Stimulated activated CD4-positive, alpha-beta T cell treated with anti-CD3 and anti-CD28 coated beads, Interleukin-2, amount 100 ng/mL, for 24 hours (primary cell): ENCODE measurements around the gene RIC8A.
"Not testable (repeated sequence)": the region's sequence is repeated elsewhere in the genome, so short reads cannot be mapped to it uniquely, and the experiment has no call there.

Experiments used
- DNase-seq, 2 donors: peaks; one replicate each; pipeline ENCODE4 v3.0.0-alpha.2; 2020

RIC8A gene

GRCh38 chr11:220641-221215 lies 13.2 kb downstream of the RIC8A start:
- DNase-seq: not testable (repeated sequence)

GRCh38 chr11:221539-221938 lies 14.0 kb downstream of the RIC8A start:
- no peak for DNase-seq

- DNase-seq: no peak
Observed at GRCh38 chr11:221998-222789, 14.7 kb downstream of the RIC8A start.

- DNase-seq: no peak
Observed at GRCh38 chr11:223026-223789, 15.7 kb downstream of the RIC8A start.

- no peak for DNase-seq
Observed at GRCh38 chr11:223884-224283, 16.4 kb downstream of the RIC8A start.

GRCh38 chr11:224424-224823 lies 16.9 kb downstream of the RIC8A start:
- no peak for DNase-seq

GRCh38 chr11:225734-226453 lies 18.4 kb downstream of the RIC8A start:
- DNase-seq: no peak

GRCh38 chr11:227824-228379 lies 20.4 kb downstream of the RIC8A start:
- DNase-seq: no peak

GRCh38 chr11:230431-230830 lies 22.9 kb downstream of the RIC8A start:
- no peak for DNase-seq

GRCh38 chr11:232783-233565 lies 25.5 kb downstream of the RIC8A start:
- no peak for DNase-seq

- no peak for DNase-seq
Observed at GRCh38 chr11:235180-235579, 27.7 kb downstream of the RIC8A start.

GRCh38 chr11:235609-235996 lies 28.1 kb downstream of the RIC8A start:
- DNase-seq: peak; percentile 72 to 78

GRCh38 chr11:235997-236773 lies 28.7 kb downstream of the RIC8A start, which contains the start of gene SIRT3:
TSS of gene SIRT3 (minus strand) at chr11:236342. CDS start at chr11:236328, 14 bp downstream.
- DNase-seq: peak; percentile 78 to 80

- DNase-seq: peak; percentile 91 to 92
Observed at GRCh38 chr11:236774-237767, 29.6 kb downstream of the RIC8A start, which contains the start of gene PSMD13. TSS of gene PSMD13 (plus strand) at chr11:236976. CDS start at chr11:237050, 74 bp downstream.

- not testable (repeated sequence) for DNase-seq
Observed at GRCh38 chr11:238346-238745, 30.8 kb downstream of the RIC8A start.

GRCh38 chr11:240315-240714 lies 32.8 kb downstream of the RIC8A start:
- no peak for DNase-seq

GRCh38 chr11:241634-242033 lies 34.1 kb downstream of the RIC8A start:
- no peak for DNase-seq

- DNase-seq: no peak
Observed at GRCh38 chr11:244376-244775, 36.9 kb downstream of the RIC8A start.

- no peak for DNase-seq
Observed at GRCh38 chr11:249062-249461, 41.6 kb downstream of the RIC8A start.

GRCh38 chr11:250274-250673 lies 42.8 kb downstream of the RIC8A start:
- DNase-seq: no peak
